Measurements from ENCODE around the gene IFNL3. TPM values are rescaled to one million over a fixed set of nuclear protein-coding genes. Genes with fewer than 3 reads are reported as not detected.

The IFNL3 gene
- polyA plus RNA-seq, 1 donor = not detected

Other genes with a start within 250 kb of the IFNL3 start
- gene FBXO27, start 212.5 kb downstream of the IFNL3 start, polyA plus RNA-seq = 13.5 TPM
- 1.5 TPM for gene ACP7, start 160.6 kb downstream of the IFNL3 start, polyA plus RNA-seq
- gene PAK4, start 119.2 kb downstream of the IFNL3 start, polyA plus RNA-seq = 59.6 TPM
- gene NCCRP1, start 48.0 kb downstream of the IFNL3 start, polyA plus RNA-seq = 0.33 TPM
- gene SYCN, start 40.7 kb downstream of the IFNL3 start, polyA plus RNA-seq = not detected
- 0.04 TPM for gene IFNL4, start 3.9 kb upstream of the IFNL3 start, polyA plus RNA-seq
- not detected for gene IFNL2, start 23.4 kb upstream of the IFNL3 start, polyA plus RNA-seq
- gene IFNL1, start 51.4 kb upstream of the IFNL3 start, polyA plus RNA-seq = 0.06 TPM
- 1.3 TPM for gene LRFN1, start 75.9 kb upstream of the IFNL3 start, polyA plus RNA-seq
- 26.3 TPM for gene GMFG, start 91.0 kb upstream of the IFNL3 start, polyA plus RNA-seq
- gene SAMD4B, start 97.4 kb upstream of the IFNL3 start, polyA plus RNA-seq = 94.4 TPM
- gene PAF1, start 146.1 kb upstream of the IFNL3 start, polyA plus RNA-seq = 42.4 TPM
- 24.3 TPM for gene MED29, start 146.4 kb upstream of the IFNL3 start, polyA plus RNA-seq
- 419 TPM for gene ZFP36, start 161.8 kb upstream of the IFNL3 start, polyA plus RNA-seq
- gene PLEKHG2, start 167.7 kb upstream of the IFNL3 start, polyA plus RNA-seq = 21.1 TPM
- gene RPS16, start 190.9 kb upstream of the IFNL3 start, polyA plus RNA-seq = 1,947 TPM
- gene SUPT5H, start 200.6 kb upstream of the IFNL3 start, polyA plus RNA-seq = 119 TPM
- 62.7 TPM for gene TIMM50, start 235.8 kb upstream of the IFNL3 start, polyA plus RNA-seq

Measured in large intestine (tissue), 1 donor.